Hepatocyte (in vitro differentiated cells): Measurements from ENCODE around the gene KIAA0930. TPM values are rescaled to one million over a fixed set of nuclear protein-coding genes. Genes with fewer than 3 reads are reported as not detected.

Experiments used
- DNase-seq: peaks from one replicate; pipeline ENCODE4 v3.0.0-alpha.2; 2016; ENCODE audit warnings: low spot score
- H2AFZ ChIP-seq: fragments of 200-600 bp; sonication (generic); 2 replicates; pipeline ENCODE4 v1.6.0; 2016; ENCODE audit warnings: antibody characterized with exemption, mild to moderate bottlenecking
- H3K27ac ChIP-seq: fragments of 200-600 bp; sonication (generic); 2 replicates; pipeline ENCODE4 v1.5.1; 2016; ENCODE audit warnings: mild to moderate bottlenecking
- H3K27me3 ChIP-seq: fragments of 200-600 bp; sonication (generic); 2 replicates; pipeline ENCODE4 v1.6.1; 2016
- H3K36me3 ChIP-seq: fragments of 200-600 bp; sonication (generic); replicated peaks from 2 replicates; pipeline ENCODE4 v1.5.1; 2016; ENCODE audit warnings: low read depth; ENCODE audit not compliant: insufficient read depth
- H3K4me1 ChIP-seq: fragments of 200-600 bp; sonication (generic); 2 replicates; pipeline ENCODE4 v1.5.1; 2016; ENCODE audit warnings: mild to moderate bottlenecking, moderate library complexity; ENCODE audit not compliant: insufficient read depth
- H3K4me2 ChIP-seq: fragments of 200-600 bp; sonication (generic); 2 replicates; pipeline ENCODE4 v1.6.0; 2016
- H3K4me3 ChIP-seq: fragments of 200-600 bp; sonication (generic); 2 replicates; pipeline ENCODE4 v1.5.1; 2016; ENCODE audit warnings: mild to moderate bottlenecking
- H3K79me2 ChIP-seq: fragments of 200-600 bp; sonication (generic); 2 replicates; pipeline ENCODE4 v1.6.0; 2017; ENCODE audit warnings: mild to moderate bottlenecking
- H3K9me2 ChIP-seq: fragments of 200-600 bp; sonication (generic); replicated peaks from 2 replicates; pipeline ENCODE4 v1.6.0; 2017; ENCODE audit warnings: mild to moderate bottlenecking; ENCODE audit not compliant: insufficient read depth
- H3K9me3 ChIP-seq: fragments of 200-600 bp; sonication (generic); 2 replicates; pipeline ENCODE4 v1.5.1; 2016; ENCODE audit warnings: low read depth, mild to moderate bottlenecking
- H4K20me1 ChIP-seq: fragments of 200-600 bp; sonication (generic); 2 replicates; pipeline ENCODE4 v1.6.0; 2016; ENCODE audit warnings: mild to moderate bottlenecking; ENCODE audit not compliant: insufficient read depth, poor library complexity, severe bottlenecking
- EZH2 ChIP-seq: fragments of 200-600 bp; sonication (generic); IDR thresholded peaks from 2 replicates; pipeline ENCODE4 v1.6.1; 2016; ENCODE audit warnings: antibody characterized with exemption, mild to moderate bottlenecking, borderline replicate concordance
- EZH2phosphoT487 ChIP-seq: fragments of 200-600 bp; sonication (generic); IDR thresholded peaks from one replicate; pipeline ENCODE4 v1.6.1; 2018; ENCODE audit warnings: antibody characterized with exemption, mild to moderate bottlenecking, low read depth, moderate library complexity; ENCODE audit not compliant: unreplicated experiment, severe bottlenecking
- WGBS: methylation state at CpG from one replicate; pipeline ENCODE4 v1.1.6; 2016; ENCODE audit warnings: low lambda C conversion rate; ENCODE audit errors: missing lambda C conversion rate; 5-methylcytosine and 5-hydroxymethylcytosine counted together
- polyA plus RNA-seq: library from polyadenylated mRNA; unstranded; fragments of >200 nt; fragmentation: Nextera tagmentation; extraction: Ambion mirVana; gene quantifications from 2 replicates; pipeline ENCODE4 v1.2.1, GENCODE V29; 2016
- total RNA-seq: library from RNA; depleted of rRNA; stranded (reverse); fragments of >200 nt; gene quantifications from 2 replicates; pipeline ENCODE4 v1.2.3, GENCODE V29; 2014
- TF ChIP-seq, protein P1 (sequence below): fragments of 200-600 bp; sonication (generic); IDR thresholded peaks from 2 replicates; pipeline ENCODE4 v1.5.1; 2016; ENCODE audit warnings: antibody characterized with exemption, mild to moderate bottlenecking; ENCODE audit not compliant: poor library complexity

Gene KIAA0930
- total and polyA plus RNA-seq, 2 experiments from 2014 or later, result 30.9 to 42.0 TPM

DNA sequence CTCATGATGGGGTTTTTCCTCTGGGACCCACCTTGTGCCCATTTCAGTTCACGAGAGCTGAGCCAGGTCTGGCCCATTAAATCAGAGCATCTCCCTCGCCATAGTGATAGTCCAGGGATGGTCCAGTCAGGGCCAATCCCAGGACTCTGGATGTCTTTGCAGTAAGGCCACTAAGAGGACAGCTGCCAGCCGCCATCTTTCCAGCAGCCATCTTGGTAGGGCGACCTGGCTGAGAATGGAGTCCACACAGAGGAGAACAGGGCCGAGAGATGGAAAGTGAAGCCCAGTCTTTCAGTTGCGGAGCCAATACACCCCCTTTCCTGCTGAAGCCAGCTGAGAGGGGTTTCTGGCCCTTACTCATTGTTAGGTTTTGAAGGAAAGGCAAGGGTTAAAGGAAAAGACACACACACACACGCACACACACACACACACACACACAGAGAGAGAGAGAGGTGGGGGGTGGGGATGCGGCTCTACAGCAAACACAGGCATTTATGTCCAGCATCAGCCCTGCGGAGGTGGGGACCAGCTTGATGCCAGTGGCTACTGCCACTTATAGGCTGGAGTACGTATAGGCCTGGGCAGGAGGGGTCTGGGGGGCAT is 12.4 kb upstream of the KIAA0930 start:
- no peaks in the 10 kb centered on the region for H3K4me1 ChIP-seq
- no peaks in the 10 kb centered on the region for H3K27me3 ChIP-seq
- no peaks in the 10 kb centered on the region for H3K9me2 ChIP-seq
- whole genome bisulfite sequencing, result 70% methylated on average over 10 of the region's 10 CpGs
- no peak for DNase-seq
- no peaks in the 10 kb centered on the region for H3K9me3 ChIP-seq
- no peaks in the 10 kb centered on the region for H4K20me1 ChIP-seq
- H3K4me2 ChIP-seq, result no peak overlapping the region
- no peak overlapping the region for H3K27ac ChIP-seq
- no peaks in the 10 kb centered on the region for H3K79me2 ChIP-seq
- no peak overlapping the region for H3K4me3 ChIP-seq
- H3K36me3 ChIP-seq, result no peaks in the 10 kb centered on the region
- no peak overlapping the region for H2AFZ ChIP-seq
- TF ChIP-seq EZH2 (no peak), EZH2phosphoT487 (no peak)
- TF ChIP-seq, protein P1, sequence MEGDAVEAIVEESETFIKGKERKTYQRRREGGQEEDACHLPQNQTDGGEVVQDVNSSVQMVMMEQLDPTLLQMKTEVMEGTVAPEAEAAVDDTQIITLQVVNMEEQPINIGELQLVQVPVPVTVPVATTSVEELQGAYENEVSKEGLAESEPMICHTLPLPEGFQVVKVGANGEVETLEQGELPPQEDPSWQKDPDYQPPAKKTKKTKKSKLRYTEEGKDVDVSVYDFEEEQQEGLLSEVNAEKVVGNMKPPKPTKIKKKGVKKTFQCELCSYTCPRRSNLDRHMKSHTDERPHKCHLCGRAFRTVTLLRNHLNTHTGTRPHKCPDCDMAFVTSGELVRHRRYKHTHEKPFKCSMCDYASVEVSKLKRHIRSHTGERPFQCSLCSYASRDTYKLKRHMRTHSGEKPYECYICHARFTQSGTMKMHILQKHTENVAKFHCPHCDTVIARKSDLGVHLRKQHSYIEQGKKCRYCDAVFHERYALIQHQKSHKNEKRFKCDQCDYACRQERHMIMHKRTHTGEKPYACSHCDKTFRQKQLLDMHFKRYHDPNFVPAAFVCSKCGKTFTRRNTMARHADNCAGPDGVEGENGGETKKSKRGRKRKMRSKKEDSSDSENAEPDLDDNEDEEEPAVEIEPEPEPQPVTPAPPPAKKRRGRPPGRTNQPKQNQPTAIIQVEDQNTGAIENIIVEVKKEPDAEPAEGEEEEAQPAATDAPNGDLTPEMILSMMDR, result no peak

DNA sequence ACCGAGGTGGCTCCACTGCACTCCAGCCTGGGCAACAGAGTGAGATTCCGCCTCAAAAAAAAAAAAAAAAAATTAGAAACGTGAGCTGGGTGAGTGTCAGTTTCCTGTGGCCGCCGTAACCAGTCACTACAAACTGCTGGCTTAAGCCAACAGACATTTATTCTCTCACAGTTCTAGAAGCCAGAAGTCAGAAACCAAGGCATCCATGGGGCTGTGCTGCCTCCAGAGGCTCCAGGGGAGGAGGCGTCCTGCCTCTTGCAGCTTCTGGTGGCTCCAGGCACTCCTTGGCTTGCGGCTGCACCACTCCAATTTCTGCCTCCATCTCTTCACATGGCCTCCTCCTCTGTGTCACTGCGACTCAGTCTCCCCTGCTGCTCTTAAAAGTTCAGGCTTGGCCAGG is 11.1 kb upstream of the KIAA0930 start:
- Histone ChIP-seq H2AFZ (no peak overlapping the region), H3K9me2 (no peaks in the 10 kb centered on the region), H3K4me2 (no peak overlapping the region), H3K4me1 (peaks cover 5% of the 10 kb centered on the region), H3K79me2 (no peaks in the 10 kb centered on the region), H3K27me3 (no peaks in the 10 kb centered on the region), H3K27ac (no peak overlapping the region), H3K9me3 (no peaks in the 10 kb centered on the region), H3K4me3 (no peak overlapping the region), H3K36me3 (no peaks in the 10 kb centered on the region), H4K20me1 (no peaks in the 10 kb centered on the region)
- no peak for TF ChIP-seq EZH2
- TF ChIP-seq EZH2phosphoT487, result no peak
- TF ChIP-seq, protein P1, result no peak
- 85% methylated on average over 8 of the region's 8 CpGs for WGBS
- no peak for DNase-seq

GRCh38 chr22:45248832-45249561 is 8.3 kb upstream of the KIAA0930 start:
- H3K27me3 ChIP-seq, result no peaks in the 10 kb centered on the region
- 83% methylated on average over 8 of the region's 8 CpGs for WGBS
- peaks cover 9% of the 10 kb centered on the region for H3K4me1 ChIP-seq
- no peak overlapping the region for H3K4me2 ChIP-seq
- H3K9me3 ChIP-seq, result no peaks in the 10 kb centered on the region
- H3K9me2 ChIP-seq, result no peaks in the 10 kb centered on the region
- no peak overlapping the region for H3K4me3 ChIP-seq
- no peaks in the 10 kb centered on the region for H3K79me2 ChIP-seq
- no peaks in the 10 kb centered on the region for H4K20me1 ChIP-seq
- H2AFZ ChIP-seq, result no peak overlapping the region
- H3K36me3 ChIP-seq, result no peaks in the 10 kb centered on the region
- DNase-seq, result no peak
- no peak overlapping the region for H3K27ac ChIP-seq
- TF ChIP-seq EZH2phosphoT487 (no peak), EZH2 (no peak)
- TF ChIP-seq, protein P1, result no peak
